Middle frontal gyrus (tissue), 1 donor: ENCODE measurements around the gene GBP6.
A peak's percentile ranks its signal among the peaks of the same experiment; 100 is the strongest.
"Not testable (repeated sequence)": the region's sequence is repeated elsewhere in the genome, so short reads cannot be mapped to it uniquely, and the experiment has no call there.

Source experiments
- DNase-seq: peaks from one replicate; pipeline ENCODE4 v3.0.0-alpha.2; 2015; ENCODE audit warnings: low spot score; ENCODE audit errors: extremely low spot score

The GBP6 gene

GRCh38 chr1:89363638-89364536, at the start of gene GBP6:
Gene GBP6 (plus strand): TSS chr1:89364059. CDS start chr1:89368552, 4,493 bp downstream.
- DNase-seq = no peak

GRCh38 chr1:89322402-89322801, 41.5 kb upstream of the GBP6 start:
- DNase-seq = no peak

- no peak for DNase-seq
Measured at GRCh38 chr1:89331890-89332289, 32.0 kb upstream of the GBP6 start.

GRCh38 chr1:89332461-89332860, 31.4 kb upstream of the GBP6 start:
- DNase-seq = no peak

GRCh38 chr1:89335486-89335885, 28.4 kb upstream of the GBP6 start:
- no peak for DNase-seq

- DNase-seq = no peak
Measured at GRCh38 chr1:89337903-89338302, 26.0 kb upstream of the GBP6 start.

- no peak for DNase-seq
Measured at GRCh38 chr1:89339039-89339438, 24.8 kb upstream of the GBP6 start.

GRCh38 chr1:89345479-89345878, 18.4 kb upstream of the GBP6 start:
- DNase-seq = not testable (repeated sequence)

GRCh38 chr1:89347296-89347695, 16.6 kb upstream of the GBP6 start:
- no peak for DNase-seq

- DNase-seq = no peak
Measured at GRCh38 chr1:89350298-89350697, 13.6 kb upstream of the GBP6 start.

GRCh38 chr1:89351597-89352311, 12.1 kb upstream of the GBP6 start:
- no peak for DNase-seq

GRCh38 chr1:89352421-89352820, 11.4 kb upstream of the GBP6 start:
- no peak for DNase-seq

- no peak for DNase-seq
Measured at GRCh38 chr1:89354205-89354604, 9.7 kb upstream of the GBP6 start.

GRCh38 chr1:89355056-89355455, 8.8 kb upstream of the GBP6 start:
- DNase-seq = no peak

- no peak for DNase-seq
Measured at GRCh38 chr1:89356658-89357400, 7.0 kb upstream of the GBP6 start.

- peak; percentile 39 for DNase-seq
Measured at GRCh38 chr1:89358287-89358893, 5.5 kb upstream of the GBP6 start.

GRCh38 chr1:89360716-89361115, 3.1 kb upstream of the GBP6 start:
- no peak for DNase-seq

GRCh38 chr1:89361681-89362080, 2.2 kb upstream of the GBP6 start:
- no peak for DNase-seq

GRCh38 chr1:89363196-89363595, 663 bp upstream of the GBP6 start:
- DNase-seq = no peak

- no peak for DNase-seq
Measured at GRCh38 chr1:89364954-89365550, 1.2 kb downstream of the GBP6 start.

- no peak for DNase-seq
Measured at GRCh38 chr1:89367221-89367620, 3.4 kb downstream of the GBP6 start.
